HFFc6 (cell line): ENCODE measurements around the gene CNTN5. TPM values are rescaled to one million over a fixed set of nuclear protein-coding genes. Genes with fewer than 3 reads are reported as not detected.

Experiments
- DNase-seq: peaks from one replicate; pipeline ENCODE4 v3.0.0-alpha.2; 2018
- H3K27ac Mint-ChIP-seq: 2 replicates; pipeline ENCODE4 v1.8.0; 2020; ENCODE audit warnings: mild to moderate bottlenecking, mixed read lengths
- H3K27me3 Mint-ChIP-seq: 2 replicates; pipeline ENCODE4 v1.8.0; 2021; ENCODE audit warnings: mild to moderate bottlenecking, moderate library complexity, mixed read lengths; ENCODE audit not compliant: insufficient read depth
- H3K36me3 Mint-ChIP-seq: 2 replicates; pipeline ENCODE4 v1.8.0; 2021; ENCODE audit warnings: low read depth, mixed read lengths
- H3K4me1 Mint-ChIP-seq: 2 replicates; pipeline ENCODE4 v1.8.0; 2020; ENCODE audit warnings: low read depth, mixed read lengths
- H3K4me3 Mint-ChIP-seq: 2 replicates; pipeline ENCODE4 v1.8.0; 2020; ENCODE audit warnings: mild to moderate bottlenecking, moderate library complexity, mixed read lengths
- H3K9me3 Mint-ChIP-seq: 2 replicates; pipeline ENCODE4 v1.8.0; 2020; ENCODE audit warnings: mild to moderate bottlenecking, mixed read lengths
- total RNA-seq, 6 experiments: library from RNA; stranded (reverse); fragmentation: NEBNext Ultra II Directional; extraction: Animal tissue kit (Norgen Biotek cat#: 25700); gene quantifications; 2 replicates in 1 of 6; 3 replicates in 5 of 6; pipeline ENCODE4 v1.2.3, GENCODE V29; 2021
- TF ChIP-seq, protein P1 (sequence below): fragments of 200-600 bp; sonication (generic); IDR thresholded peaks from 2 replicates; pipeline ENCODE4 v1.5.0; 2021; ENCODE audit warnings: antibody characterized with exemption, mild to moderate bottlenecking

Gene CNTN5
- total RNA-seq, 6 experiments from 2014 or later: not detected

DNA sequence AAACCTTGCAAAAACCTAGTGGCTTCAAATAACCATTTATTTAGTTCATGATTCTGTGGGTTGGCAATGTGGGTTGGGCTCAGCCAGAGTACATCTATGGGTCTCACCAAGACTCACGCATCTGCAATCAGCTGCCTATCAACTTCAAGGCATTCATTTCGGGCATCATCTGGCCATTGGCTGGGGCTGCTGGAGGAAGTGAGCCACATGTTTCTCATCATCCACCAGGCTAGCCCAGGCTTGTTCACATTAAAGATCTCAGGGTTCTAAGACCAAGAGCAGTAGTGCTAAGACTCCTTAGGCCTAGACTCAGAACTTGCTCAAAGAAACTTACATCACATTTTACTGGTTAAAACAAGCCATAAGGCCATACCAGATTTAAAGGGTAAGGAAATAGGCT lies 1187.5 kb downstream of the CNTN5 start:
- DNase-seq: no peak
- peaks cover 2% of the 10 kb centered on the region; the same call in 1 of the 2 replicates for H3K27me3 Mint-ChIP-seq
- TF ChIP-seq, protein P1, sequence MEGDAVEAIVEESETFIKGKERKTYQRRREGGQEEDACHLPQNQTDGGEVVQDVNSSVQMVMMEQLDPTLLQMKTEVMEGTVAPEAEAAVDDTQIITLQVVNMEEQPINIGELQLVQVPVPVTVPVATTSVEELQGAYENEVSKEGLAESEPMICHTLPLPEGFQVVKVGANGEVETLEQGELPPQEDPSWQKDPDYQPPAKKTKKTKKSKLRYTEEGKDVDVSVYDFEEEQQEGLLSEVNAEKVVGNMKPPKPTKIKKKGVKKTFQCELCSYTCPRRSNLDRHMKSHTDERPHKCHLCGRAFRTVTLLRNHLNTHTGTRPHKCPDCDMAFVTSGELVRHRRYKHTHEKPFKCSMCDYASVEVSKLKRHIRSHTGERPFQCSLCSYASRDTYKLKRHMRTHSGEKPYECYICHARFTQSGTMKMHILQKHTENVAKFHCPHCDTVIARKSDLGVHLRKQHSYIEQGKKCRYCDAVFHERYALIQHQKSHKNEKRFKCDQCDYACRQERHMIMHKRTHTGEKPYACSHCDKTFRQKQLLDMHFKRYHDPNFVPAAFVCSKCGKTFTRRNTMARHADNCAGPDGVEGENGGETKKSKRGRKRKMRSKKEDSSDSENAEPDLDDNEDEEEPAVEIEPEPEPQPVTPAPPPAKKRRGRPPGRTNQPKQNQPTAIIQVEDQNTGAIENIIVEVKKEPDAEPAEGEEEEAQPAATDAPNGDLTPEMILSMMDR: no peak
- H3K4me3 Mint-ChIP-seq: no peak overlapping the region
- no peaks in the 10 kb centered on the region for H3K4me1 Mint-ChIP-seq
- peaks cover 26% of the 10 kb centered on the region for H3K9me3 Mint-ChIP-seq
- no peak overlapping the region for H3K27ac Mint-ChIP-seq
- no peaks in the 10 kb centered on the region for H3K36me3 Mint-ChIP-seq

DNA sequence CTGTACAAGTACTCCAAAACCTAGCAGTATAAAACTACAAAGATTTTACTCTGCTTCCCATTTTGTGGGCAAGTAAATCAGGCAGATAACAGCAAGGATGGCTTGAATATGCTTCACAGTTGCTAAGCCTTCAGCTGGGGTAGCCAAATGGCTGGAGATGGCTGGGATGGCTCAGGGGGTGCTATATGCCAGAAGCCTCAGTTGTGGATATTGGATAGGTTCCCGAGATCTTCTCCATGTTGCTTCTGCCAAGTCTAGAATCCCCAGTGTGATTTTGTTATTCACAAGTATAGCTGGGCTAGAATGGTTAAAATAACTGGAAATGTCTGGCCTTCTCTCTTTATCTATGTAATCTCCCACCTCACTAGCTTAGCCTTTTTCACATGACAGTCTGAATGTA lies 1194.0 kb downstream of the CNTN5 start:
- no peak overlapping the region for H3K4me3 Mint-ChIP-seq
- H3K4me1 Mint-ChIP-seq: no peaks in the 10 kb centered on the region
- H3K9me3 Mint-ChIP-seq: peaks cover 24% of the 10 kb centered on the region
- H3K36me3 Mint-ChIP-seq: no peaks in the 10 kb centered on the region
- H3K27ac Mint-ChIP-seq: no peak overlapping the region
- TF ChIP-seq, protein P1: no peak
- DNase-seq: no peak
- H3K27me3 Mint-ChIP-seq: no peaks in the 10 kb centered on the region

DNA sequence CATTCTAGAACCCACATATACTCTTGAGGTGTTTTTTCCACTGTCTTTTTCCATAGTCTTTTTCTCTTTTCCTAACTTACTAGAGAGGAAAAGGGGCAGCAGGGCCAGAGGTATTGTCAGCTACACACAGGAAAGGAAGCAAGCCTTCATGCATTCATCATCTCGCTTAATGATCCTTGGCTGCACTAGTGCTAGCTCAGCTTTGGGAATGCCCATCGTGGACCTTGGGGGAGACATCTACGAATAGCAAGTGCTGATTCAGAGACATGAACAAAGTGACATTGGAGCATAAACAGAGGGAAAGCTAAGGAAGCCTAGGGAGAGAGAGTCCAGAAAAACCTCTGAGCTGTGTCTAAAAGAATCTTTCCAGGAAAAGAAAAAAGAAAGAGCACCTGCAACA lies 1200.1 kb downstream of the CNTN5 start:
- H3K36me3 Mint-ChIP-seq: no peaks in the 10 kb centered on the region
- TF ChIP-seq, protein P1: no peak
- H3K27ac Mint-ChIP-seq: no peak overlapping the region
- no peak for DNase-seq
- H3K27me3 Mint-ChIP-seq: no peaks in the 10 kb centered on the region
- no peak overlapping the region for H3K4me3 Mint-ChIP-seq
- H3K4me1 Mint-ChIP-seq: no peaks in the 10 kb centered on the region
- peaks cover 43% of the 10 kb centered on the region for H3K9me3 Mint-ChIP-seq

DNA sequence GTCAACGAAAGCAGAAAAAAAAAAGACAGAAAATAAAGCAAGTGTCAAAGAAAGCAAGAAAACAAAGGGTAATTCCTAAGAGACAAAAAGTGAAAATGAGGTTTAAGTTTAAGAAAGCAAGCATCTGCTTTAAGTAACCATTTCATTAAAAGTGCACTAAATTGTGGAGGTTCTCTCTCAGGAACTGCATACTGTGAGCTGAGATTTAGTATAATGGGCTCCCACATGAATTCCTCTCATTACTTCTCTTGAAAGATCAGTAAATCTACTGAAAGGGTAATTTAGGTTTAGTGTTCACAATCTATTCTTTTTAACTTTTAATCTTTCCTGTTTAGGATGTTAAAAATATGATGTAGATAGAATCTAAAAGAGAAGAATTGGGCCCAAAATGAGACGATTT lies 1201.0 kb downstream of the CNTN5 start:
- no peak overlapping the region for H3K27ac Mint-ChIP-seq

DNA sequence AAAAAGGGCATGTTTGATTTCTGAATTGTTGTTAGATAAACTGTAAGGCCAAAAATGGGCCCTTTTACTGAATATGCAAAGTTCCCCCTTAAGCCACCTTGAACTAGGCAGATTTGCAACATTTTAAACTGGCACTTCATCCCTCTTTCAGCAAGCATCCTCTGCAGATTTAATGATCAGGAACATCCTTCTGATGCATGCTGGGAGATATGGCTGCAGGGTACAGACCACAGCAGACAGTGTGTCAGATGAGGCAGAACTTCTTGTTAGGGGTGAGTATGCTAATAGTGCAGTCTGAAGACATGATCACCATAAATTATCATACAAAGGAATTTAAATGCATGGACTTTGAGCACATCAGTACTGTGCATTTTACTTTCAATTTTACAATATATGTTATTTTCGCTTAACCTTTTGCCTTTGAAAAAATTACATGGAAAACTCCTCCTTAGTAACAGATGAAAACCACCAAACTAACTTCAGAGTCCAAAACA lies 1203.8 kb downstream of the CNTN5 start:
- H3K4me3 Mint-ChIP-seq: no peak overlapping the region
- no peak for DNase-seq
- TF ChIP-seq, protein P1: no peak
- H3K27ac Mint-ChIP-seq: no peak overlapping the region
- no peaks in the 10 kb centered on the region for H3K27me3 Mint-ChIP-seq
- H3K36me3 Mint-ChIP-seq: peaks cover 3% of the 10 kb centered on the region; the same call in 1 of the 2 replicates
- H3K9me3 Mint-ChIP-seq: peaks cover 46% of the 10 kb centered on the region
- H3K4me1 Mint-ChIP-seq: no peaks in the 10 kb centered on the region

More for the DNA sequence above, 1201.0 kb downstream of the CNTN5 start:
- peaks cover 41% of the 10 kb centered on the region for H3K9me3 Mint-ChIP-seq
- no peak for DNase-seq
- H3K27me3 Mint-ChIP-seq: no peaks in the 10 kb centered on the region
- H3K36me3 Mint-ChIP-seq: no peaks in the 10 kb centered on the region
- no peaks in the 10 kb centered on the region for H3K4me1 Mint-ChIP-seq
- H3K4me3 Mint-ChIP-seq: no peak overlapping the region
- TF ChIP-seq, protein P1: no peak

DNA sequence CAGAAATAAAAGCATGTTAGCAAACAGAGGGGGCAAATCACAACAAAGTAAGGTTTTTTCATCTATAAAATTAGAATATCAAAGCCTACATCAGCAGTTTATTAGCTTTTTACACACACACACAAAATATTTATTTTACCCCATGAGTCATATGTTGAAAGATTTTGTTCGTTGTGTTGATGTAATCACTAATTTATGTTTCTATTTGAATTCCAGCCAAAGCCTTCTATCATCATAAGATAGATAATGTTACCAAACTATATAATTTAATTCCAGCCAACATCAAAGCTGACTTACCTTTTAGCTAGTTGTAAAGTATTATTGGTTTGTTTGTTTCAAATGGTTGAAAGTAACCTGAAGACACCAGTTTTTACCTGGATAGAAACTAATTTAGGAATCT lies 1208.3 kb downstream of the CNTN5 start:
- Mint-ChIP-seq H3K4me1 (no peaks in the 10 kb centered on the region), H3K27ac (no peak overlapping the region), H3K9me3 (peaks cover 50% of the 10 kb centered on the region), H3K27me3 (no peaks in the 10 kb centered on the region), H3K4me3 (no peak overlapping the region), H3K36me3 (peaks cover 3% of the 10 kb centered on the region; the same call in 1 of the 2 replicates)
- TF ChIP-seq, protein P1: no peak
- DNase-seq: no peak
